Heart left ventricle (tissue), 13 donors: ENCODE results near the gene NOS2.

Experiments used
- POLR2A ChIP-seq, 2 donors: fragments of 450-650 bp; IDR thresholded peaks; one replicate each; pipeline ENCODE4 v1.6.1; 2017; ENCODE audit warnings: antibody characterized with exemption in 2 of 2, mild to moderate bottlenecking in 2 of 2, moderate library complexity in 2 of 2
- TF ChIP-seq, protein P1 (sequence below), 12 donors: fragments of 200-600 bp; sonication (generic) in 4 of 12; IDR thresholded peaks; one replicate each; pipeline versions ENCODE4 v1.5.0 to v1.8.0; 2018 to 2022; ENCODE audit warnings: antibody characterized with exemption in 12 of 12, mild to moderate bottlenecking in 5 of 12
- donor health status: ischemic (EF 13 %, LVEDD 7.1; RV severe dilation, severe dysfunction).
- donor health status: DM: no; HTN: yes; CAD: no.
- donor health status: DM: no; HTN: no; CAD: no.
- donor health status: ischemic (EF 25% LVEDD 6.9; RV normal size, moderate dysfunction).
- donor health status: ischemic (EF 25% LVEDD 5.7; RV mildly dilated, moderate dysfunction).
- donor health status: ischemic (EF 35%, LVEDD 5.7; RV mildly dilated, moderate dysfunction).
- donor health status: nonischemic (EF 11% LVEDD 7.7; RV severe dilation, severe dysfunction).
- donor health status: DM: yes; HTN: yes; CAD: no.
- donor health status: PGD.
- donor health status: ischemic (EF 29% LVEDD 5.4; RV normal size, mild dysfunction).
- donor health status: nonischemic (EF 23%, LVEDD 6.1; RV moderate dilation, normal function).

DNA sequence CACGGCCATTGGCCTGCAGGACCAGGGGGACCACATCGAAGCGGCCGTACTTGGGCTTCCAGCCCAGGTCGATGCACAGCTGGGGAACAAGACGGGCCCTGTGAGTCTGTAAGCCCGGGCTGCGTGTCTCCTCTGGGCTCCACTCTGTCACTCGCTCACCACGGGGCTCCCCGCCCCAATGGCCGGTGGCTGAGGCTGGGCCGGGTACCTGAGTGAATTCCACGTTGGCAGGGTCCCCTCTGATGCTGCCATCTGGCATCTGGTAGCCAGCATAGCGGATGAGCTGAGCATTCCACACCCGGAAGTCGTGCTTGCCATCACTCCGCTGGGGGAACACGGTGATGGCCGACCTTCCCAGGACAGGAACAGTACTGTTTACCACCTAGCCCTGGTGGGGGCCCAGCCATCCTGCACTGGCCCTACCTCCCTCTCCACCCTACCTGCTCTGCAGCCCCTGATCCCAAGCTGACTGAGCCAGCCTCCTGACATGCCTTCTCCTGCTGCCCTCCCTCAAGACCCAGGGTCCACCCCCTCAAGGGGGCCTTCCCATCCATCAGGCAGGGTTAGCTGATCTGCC, 19.4 kb downstream of the NOS2 start:
- TF ChIP-seq, protein P1, sequence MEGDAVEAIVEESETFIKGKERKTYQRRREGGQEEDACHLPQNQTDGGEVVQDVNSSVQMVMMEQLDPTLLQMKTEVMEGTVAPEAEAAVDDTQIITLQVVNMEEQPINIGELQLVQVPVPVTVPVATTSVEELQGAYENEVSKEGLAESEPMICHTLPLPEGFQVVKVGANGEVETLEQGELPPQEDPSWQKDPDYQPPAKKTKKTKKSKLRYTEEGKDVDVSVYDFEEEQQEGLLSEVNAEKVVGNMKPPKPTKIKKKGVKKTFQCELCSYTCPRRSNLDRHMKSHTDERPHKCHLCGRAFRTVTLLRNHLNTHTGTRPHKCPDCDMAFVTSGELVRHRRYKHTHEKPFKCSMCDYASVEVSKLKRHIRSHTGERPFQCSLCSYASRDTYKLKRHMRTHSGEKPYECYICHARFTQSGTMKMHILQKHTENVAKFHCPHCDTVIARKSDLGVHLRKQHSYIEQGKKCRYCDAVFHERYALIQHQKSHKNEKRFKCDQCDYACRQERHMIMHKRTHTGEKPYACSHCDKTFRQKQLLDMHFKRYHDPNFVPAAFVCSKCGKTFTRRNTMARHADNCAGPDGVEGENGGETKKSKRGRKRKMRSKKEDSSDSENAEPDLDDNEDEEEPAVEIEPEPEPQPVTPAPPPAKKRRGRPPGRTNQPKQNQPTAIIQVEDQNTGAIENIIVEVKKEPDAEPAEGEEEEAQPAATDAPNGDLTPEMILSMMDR (IDR thresholded peaks at IDR 0.05) = no peak
- TF ChIP-seq POLR2A (IDR thresholded peaks at IDR 0.05) = no peak
